Measurements from ENCODE around the gene SPRR2G.
"Not testable (repeated sequence)": the region's sequence is repeated elsewhere in the genome, so short reads cannot be mapped to it uniquely, and the experiment has no call there.

Gene SPRR2G

DNA sequence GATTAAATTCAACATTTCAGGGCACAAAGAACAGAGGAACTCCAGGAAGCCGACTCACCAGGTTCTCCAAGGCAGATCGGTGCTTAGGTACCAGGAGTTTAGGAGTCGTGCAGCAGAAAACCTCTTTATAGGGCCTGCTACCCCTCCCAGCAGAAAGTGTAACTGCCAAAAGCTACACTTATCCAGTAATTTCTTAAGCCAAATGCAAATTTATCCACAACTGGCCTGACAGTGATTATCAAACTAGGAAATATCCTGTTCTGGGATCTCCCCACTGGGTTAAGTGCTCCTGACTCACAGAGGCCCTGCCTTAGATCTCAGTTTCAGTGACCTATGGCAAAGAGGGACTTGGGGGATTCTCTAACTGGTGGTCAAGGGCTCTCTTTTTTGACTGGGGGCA, 37.3 kb downstream of the SPRR2G start, which contains the start of gene SPRR2F:
Gene SPRR2F, minus strand, starts transcription at position 101 of the 400 bp plus-strand sequence. CDS start 783 bp downstream, outside the sequence.
- DNase-seq (ENCODE audit: low read depth) = no peak

DNA sequence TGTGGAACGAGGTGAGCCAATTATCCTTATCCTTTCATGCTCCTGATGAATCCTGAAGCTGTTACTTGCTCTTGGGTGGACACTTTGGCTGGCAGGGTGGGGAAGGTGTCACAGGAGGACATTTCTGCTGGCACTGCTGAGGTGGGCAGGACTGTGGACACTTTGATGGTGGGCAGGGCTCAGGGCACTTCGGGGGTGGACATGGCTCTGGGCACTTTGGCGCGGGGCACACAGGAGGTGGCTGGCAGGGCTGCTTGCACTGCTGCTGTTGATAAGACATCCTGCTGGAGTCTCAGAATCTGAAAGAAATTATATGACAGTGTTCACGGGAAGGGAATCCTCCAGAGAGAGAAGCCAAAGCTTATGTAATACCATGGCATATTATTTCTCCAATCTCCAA, 38.2 kb downstream of the SPRR2G start:
- DNase-seq (ENCODE audit: low read depth) = not testable (repeated sequence)

DNA sequence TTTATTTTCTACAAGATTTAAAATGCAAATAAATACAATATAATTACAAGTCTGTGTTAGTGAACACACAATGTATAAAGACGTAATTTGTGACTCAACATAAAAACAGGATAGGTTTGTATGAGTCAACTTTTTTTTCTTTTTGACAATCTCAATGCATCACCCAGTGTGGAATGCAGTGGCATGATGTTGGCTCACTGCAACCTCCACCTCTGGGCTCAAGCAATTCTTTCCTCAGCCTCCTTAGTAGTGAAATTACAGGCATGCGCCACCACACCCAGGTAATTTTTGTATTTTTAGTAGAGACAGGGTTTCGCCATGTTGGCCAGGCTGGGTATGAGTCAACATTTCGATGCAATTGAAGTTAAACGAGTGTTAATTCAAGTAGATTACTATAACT, 50.4 kb downstream of the SPRR2G start:
- DNase-seq (ENCODE audit: low read depth) = no peak
